Keratinocyte (primary cell): ENCODE measurements around the gene TMPRSS4. TPM values are rescaled to one million over a fixed set of nuclear protein-coding genes. Genes with fewer than 3 reads are reported as not detected.

Source experiments
- DNase-seq: peaks from one replicate; pipeline ENCODE4 v3.0.0-alpha.2; 2011; ENCODE audit warnings: low read depth, missing footprints, low spot score
- FAIRE-seq: peaks from 2 replicates; lab custom pipeline; 2011; peaks lifted over from hg19 to GRCh38; lab: Jason Lieb, UNC
- H2AFZ ChIP-seq: 2 replicates; pipeline ENCODE4 v1.6.0; 2012; ENCODE audit warnings: low read length, control low read depth, inconsistent platforms; ENCODE audit not compliant: control insufficient read depth
- H3K27ac ChIP-seq: 2 replicates; pipeline ENCODE4 v1.5.1; 2011; ENCODE audit warnings: low read length; ENCODE audit not compliant: control insufficient read depth, insufficient read depth
- H3K27me3 ChIP-seq: 3 replicates; pipeline ENCODE4 v1.6.0; 2011; ENCODE audit warnings: low read length; ENCODE audit not compliant: control insufficient read depth, insufficient read depth; ENCODE audit errors: extremely low read depth
- H3K36me3 ChIP-seq, 2 experiments: 2 replicates in 1 of 2; 3 replicates in 1 of 2; pipeline ENCODE4 v1.5.1; 2011; ENCODE audit warnings: low read length in 2 of 2, mild to moderate bottlenecking in 1 of 2; ENCODE audit not compliant: control insufficient read depth in 2 of 2, insufficient read depth in 2 of 2; ENCODE audit errors: extremely low read depth in 1 of 2
- H3K4me1 ChIP-seq: 3 replicates; pipeline ENCODE4 v1.5.1; 2011; ENCODE audit warnings: low read length; ENCODE audit not compliant: control insufficient read depth, insufficient read depth; ENCODE audit errors: extremely low read depth
- H3K4me2 ChIP-seq: 3 replicates; pipeline ENCODE4 v1.6.0; 2011; ENCODE audit warnings: low read depth, low read length; ENCODE audit not compliant: control insufficient read depth, insufficient read depth; ENCODE audit errors: extremely low read depth
- H3K4me3 ChIP-seq, 3 experiments: fragments of 200-600 bp in 1 of 3; sonication (generic) in 1 of 3; 2 replicates in 2 of 3; 3 replicates in 1 of 3; pipeline ENCODE4 v1.5.1; 2011 to 2016; ENCODE audit warnings: low read length in 3 of 3, mild to moderate bottlenecking in 3 of 3, control low read depth in 2 of 3, inconsistent platforms in 1 of 3, low read depth in 1 of 3, mixed read lengths in 1 of 3, mixed run types in 1 of 3, moderate library complexity in 1 of 3; ENCODE audit not compliant: control insufficient read depth in 2 of 3, insufficient read depth in 2 of 3; ENCODE audit errors: extremely low read depth in 1 of 3
- H3K79me2 ChIP-seq: 2 replicates; pipeline ENCODE4 v1.6.0; 2012; ENCODE audit warnings: low read length; ENCODE audit not compliant: control insufficient read depth, insufficient read depth
- H3K9ac ChIP-seq: 3 replicates; pipeline ENCODE4 v1.6.0; 2011; ENCODE audit warnings: low read length; ENCODE audit not compliant: control insufficient read depth, insufficient read depth; ENCODE audit errors: extremely low read depth
- H3K9me1 ChIP-seq: 3 replicates; pipeline ENCODE4 v1.6.0; 2011; ENCODE audit warnings: low read length; ENCODE audit not compliant: control insufficient read depth, insufficient read depth; ENCODE audit errors: extremely low read depth
- H3K9me3 ChIP-seq: 2 replicates; pipeline ENCODE4 v1.5.1; 2012; ENCODE audit warnings: low read depth, low read length; ENCODE audit not compliant: control insufficient read depth
- H4K20me1 ChIP-seq: 3 replicates; pipeline ENCODE4 v1.6.0; 2011; ENCODE audit warnings: low read length; ENCODE audit not compliant: control insufficient read depth, insufficient read depth; ENCODE audit errors: extremely low read depth
- EZH2 ChIP-seq: IDR thresholded peaks from one replicate; pipeline ENCODE4 v1.6.1; 2012; ENCODE audit warnings: inconsistent platforms, mild to moderate bottlenecking, low read length, moderate library complexity
- dilution Hi-C: fragments of 300-500 bp; cut with MboI; formaldehyde crosslinking; loops from one replicate; pipeline ENCODE4 v1.7.0; 2020; ENCODE audit warnings: low sequenced_read_pairs; ENCODE audit not compliant: extremely low pct_ligation_motif_present
- polyA plus RNA-seq, 5 experiments: library from polyadenylated mRNA; depleted of rRNA in 3 of 5; stranded (reverse) in 3 of 5; stranded (forward) in 1 of 5; unstranded in 1 of 5; fragments of >200 nt; gene quantifications; 1 replicate in 1 of 5; 2 replicates in 3 of 5; 3 replicates in 1 of 5; pipeline versions ENCODE4 v1.2.1 to v1.2.3, GENCODE V29; 2011 to 2012; ENCODE audit warnings: missing spikeins in 2 of 5, low read depth in 1 of 5, low replicate concordance in 1 of 5
- TF ChIP-seq, protein P1 (sequence below), 3 experiments: IDR thresholded peaks in 1 of 3; conservative IDR thresholded peaks in 1 of 3; optimal IDR thresholded peaks in 1 of 3; 2 replicates in 2 of 3; 3 replicates in 1 of 3; pipeline versions ENCODE3 to v1.5.1; 2011; ENCODE audit warnings: low read length in 3 of 3, mild to moderate bottlenecking in 3 of 3, moderate library complexity in 2 of 3, control low read depth in 1 of 3, inconsistent platforms in 1 of 3; ENCODE audit not compliant: insufficient read depth in 2 of 3; ENCODE audit errors: extremely low read depth in 1 of 3

The TMPRSS4 gene
- polyA plus RNA-seq, 1 donor (not counting 4 experiments of a cell fraction or from before 2014, with no cell fraction given) = 1.2 TPM

DNA sequence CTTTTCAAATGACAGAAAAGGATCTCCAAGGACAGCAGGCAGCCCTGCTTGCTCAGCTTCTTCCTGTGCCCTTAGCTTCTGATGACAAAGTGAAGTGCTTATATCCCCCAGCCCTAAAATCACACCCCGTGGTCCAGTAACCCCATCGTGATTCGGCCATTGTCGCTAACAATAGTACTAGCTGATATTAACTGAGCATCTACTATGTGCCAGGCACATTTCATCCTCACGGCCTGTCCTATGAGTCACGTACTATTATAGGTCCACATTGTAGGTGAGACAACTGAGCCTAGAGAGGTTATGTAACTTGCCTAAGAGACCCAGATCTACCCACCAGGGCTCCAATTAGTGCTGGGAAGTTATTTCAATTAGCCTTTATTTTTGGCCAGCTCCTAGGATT, 69.7 kb downstream of the TMPRSS4 start:
- H3K79me2 ChIP-seq = no peaks in the 10 kb centered on the region
- H3K27me3 ChIP-seq = no peaks in the 10 kb centered on the region
- no peak overlapping the region for H3K9ac ChIP-seq
- no peaks in the 10 kb centered on the region for H3K9me3 ChIP-seq
- no peak overlapping the region for H3K4me2 ChIP-seq
- DNase-seq = no peak
- H3K9me1 ChIP-seq = no peaks in the 10 kb centered on the region
- no peak overlapping the region for H3K27ac ChIP-seq
- H3K4me3 ChIP-seq = no peak overlapping the region
- TF ChIP-seq, protein P1, sequence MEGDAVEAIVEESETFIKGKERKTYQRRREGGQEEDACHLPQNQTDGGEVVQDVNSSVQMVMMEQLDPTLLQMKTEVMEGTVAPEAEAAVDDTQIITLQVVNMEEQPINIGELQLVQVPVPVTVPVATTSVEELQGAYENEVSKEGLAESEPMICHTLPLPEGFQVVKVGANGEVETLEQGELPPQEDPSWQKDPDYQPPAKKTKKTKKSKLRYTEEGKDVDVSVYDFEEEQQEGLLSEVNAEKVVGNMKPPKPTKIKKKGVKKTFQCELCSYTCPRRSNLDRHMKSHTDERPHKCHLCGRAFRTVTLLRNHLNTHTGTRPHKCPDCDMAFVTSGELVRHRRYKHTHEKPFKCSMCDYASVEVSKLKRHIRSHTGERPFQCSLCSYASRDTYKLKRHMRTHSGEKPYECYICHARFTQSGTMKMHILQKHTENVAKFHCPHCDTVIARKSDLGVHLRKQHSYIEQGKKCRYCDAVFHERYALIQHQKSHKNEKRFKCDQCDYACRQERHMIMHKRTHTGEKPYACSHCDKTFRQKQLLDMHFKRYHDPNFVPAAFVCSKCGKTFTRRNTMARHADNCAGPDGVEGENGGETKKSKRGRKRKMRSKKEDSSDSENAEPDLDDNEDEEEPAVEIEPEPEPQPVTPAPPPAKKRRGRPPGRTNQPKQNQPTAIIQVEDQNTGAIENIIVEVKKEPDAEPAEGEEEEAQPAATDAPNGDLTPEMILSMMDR (optimal IDR thresholded peaks at IDR 0.05 in 1 of 3, IDR thresholded peaks at IDR 0.05 in 1 of 3, conservative IDR thresholded peaks at IDR 0.05 in 1 of 3; ENCODE audit: extremely low read depth in 1 of 3, insufficient read depth in 2 of 3, low read length in 3 of 3) = no peak
- no peak for TF ChIP-seq EZH2
- peaks cover 31% of the 10 kb centered on the region for H3K4me1 ChIP-seq
- FAIRE-seq = peak; percentile 5
- no peak overlapping the region for H2AFZ ChIP-seq
- dilution Hi-C loops = no loop called here
- no peaks in the 10 kb centered on the region for H4K20me1 ChIP-seq
- H3K36me3 ChIP-seq = no peaks in the 10 kb centered on the region

DNA sequence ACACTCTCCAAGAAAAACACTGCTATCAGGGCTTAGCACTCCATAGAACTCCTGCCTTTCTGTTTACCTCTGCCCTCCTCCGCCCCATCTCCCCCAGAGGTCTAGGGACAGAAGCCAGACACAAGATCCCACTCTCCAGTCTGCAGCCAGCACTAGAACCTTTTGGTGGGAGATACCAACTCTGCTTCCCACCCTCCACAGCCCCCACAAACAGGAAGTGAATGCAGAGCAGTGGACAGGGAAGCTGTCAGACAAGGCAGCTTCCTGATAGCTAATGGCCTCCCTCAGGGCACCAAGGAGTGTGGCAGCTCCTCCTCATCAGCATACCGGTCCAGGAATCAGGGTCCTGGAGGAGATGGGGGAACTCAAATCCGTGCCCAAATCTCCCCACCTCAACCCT, 70.6 kb downstream of the TMPRSS4 start:
- Histone ChIP-seq H3K4me2 (no peak overlapping the region), H3K9me3 (no peaks in the 10 kb centered on the region), H3K9me1 (no peaks in the 10 kb centered on the region), H3K4me3 (no peak overlapping the region), H3K27me3 (no peaks in the 10 kb centered on the region), H2AFZ (peak overlapping the region; percentile 49), H3K27ac (no peak overlapping the region), H3K9ac (no peak overlapping the region), H3K36me3 (no peaks in the 10 kb centered on the region), H4K20me1 (no peaks in the 10 kb centered on the region), H3K79me2 (no peaks in the 10 kb centered on the region), H3K4me1 (peaks cover 28% of the 10 kb centered on the region)
- TF ChIP-seq, protein P1 (optimal IDR thresholded peaks at IDR 0.05 in 1 of 3, IDR thresholded peaks at IDR 0.05 in 1 of 3, conservative IDR thresholded peaks at IDR 0.05 in 1 of 3; ENCODE audit: extremely low read depth in 1 of 3, insufficient read depth in 2 of 3, low read length in 3 of 3) = no peak
- no peak for TF ChIP-seq EZH2
- DNase-seq (no peak), FAIRE-seq (no peak)
- dilution Hi-C loops = no loop called here
